Neural progenitor cell (in vitro differentiated cells): Measurements from ENCODE around the gene LYRM2.

Experiments
- EZH2phosphoT487 ChIP-seq: fragments of 200-600 bp; sonication (generic); IDR thresholded peaks from 2 replicates; pipeline ENCODE4 v1.6.1; 2017; ENCODE audit warnings: antibody characterized with exemption
- TF ChIP-seq, protein P1 (sequence below): fragments of 200-600 bp; sonication (generic); IDR thresholded peaks from 2 replicates; pipeline ENCODE4 v1.5.1; 2017; ENCODE audit warnings: antibody characterized with exemption, mild to moderate bottlenecking

DNA sequence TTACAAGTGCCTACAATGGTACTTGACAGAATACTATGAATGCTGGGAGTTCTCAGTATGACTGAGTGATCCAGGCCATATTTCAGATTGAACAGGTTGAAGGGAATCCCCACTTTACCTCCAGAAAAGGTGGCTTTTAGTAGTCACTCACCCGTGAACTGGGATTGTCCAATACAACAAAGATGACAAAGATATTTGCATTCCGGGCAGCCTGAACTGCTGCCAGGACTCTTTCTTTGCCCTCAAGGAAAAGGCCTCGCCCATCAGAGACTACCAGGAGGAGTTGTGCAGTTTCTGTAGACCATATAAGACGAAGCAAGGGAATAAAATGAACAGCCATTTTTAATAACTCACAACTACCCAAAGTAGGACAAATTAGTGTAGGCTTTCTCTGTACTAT, 6.3 kb upstream of the LYRM2 start:
- TF ChIP-seq, protein P1, sequence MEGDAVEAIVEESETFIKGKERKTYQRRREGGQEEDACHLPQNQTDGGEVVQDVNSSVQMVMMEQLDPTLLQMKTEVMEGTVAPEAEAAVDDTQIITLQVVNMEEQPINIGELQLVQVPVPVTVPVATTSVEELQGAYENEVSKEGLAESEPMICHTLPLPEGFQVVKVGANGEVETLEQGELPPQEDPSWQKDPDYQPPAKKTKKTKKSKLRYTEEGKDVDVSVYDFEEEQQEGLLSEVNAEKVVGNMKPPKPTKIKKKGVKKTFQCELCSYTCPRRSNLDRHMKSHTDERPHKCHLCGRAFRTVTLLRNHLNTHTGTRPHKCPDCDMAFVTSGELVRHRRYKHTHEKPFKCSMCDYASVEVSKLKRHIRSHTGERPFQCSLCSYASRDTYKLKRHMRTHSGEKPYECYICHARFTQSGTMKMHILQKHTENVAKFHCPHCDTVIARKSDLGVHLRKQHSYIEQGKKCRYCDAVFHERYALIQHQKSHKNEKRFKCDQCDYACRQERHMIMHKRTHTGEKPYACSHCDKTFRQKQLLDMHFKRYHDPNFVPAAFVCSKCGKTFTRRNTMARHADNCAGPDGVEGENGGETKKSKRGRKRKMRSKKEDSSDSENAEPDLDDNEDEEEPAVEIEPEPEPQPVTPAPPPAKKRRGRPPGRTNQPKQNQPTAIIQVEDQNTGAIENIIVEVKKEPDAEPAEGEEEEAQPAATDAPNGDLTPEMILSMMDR, result no peak
- TF ChIP-seq EZH2phosphoT487, result no peak
